Right ventricle myocardium superior (tissue), 1 donor: ENCODE measurements around the gene LINC01488. TPM values are rescaled to one million over a fixed set of nuclear protein-coding genes. Genes with fewer than 3 reads are reported as not detected.
A peak's percentile ranks its signal among the peaks of the same experiment; 100 is the strongest.

ENCODE experiments used
- ATAC-seq: fragments of 200-7000 bp; cut with Tn5 transposase; one replicate; pipeline ENCODE4 v1.9.1; 2020; ENCODE audit warnings: mild to moderate bottlenecking; ENCODE audit not compliant: poor library complexity
- DNase-seq: peaks from one replicate; pipeline ENCODE4 v3.0.0-alpha.2; 2020
- intact Hi-C: fragments of 100-400 bp; cut with DNase I; formaldehyde crosslinking; loops from one replicate; pipeline ENCODE4 v1.11.2; 2022
- total RNA-seq: library from RNA; stranded (reverse); fragmentation: NEBNext Ultra II Directional; extraction: Animal tissue kit (Norgen Biotek cat#: 25700); gene quantifications from one replicate; pipeline ENCODE4 v1.2.1, GENCODE V29; 2021
- donor health status: DM: no; HTN: yes; CAD: no; lungs with severe emphysema.

The LINC01488 gene
- total RNA-seq, 1 donor from 2014 or later, result 0.22 TPM

DNA sequence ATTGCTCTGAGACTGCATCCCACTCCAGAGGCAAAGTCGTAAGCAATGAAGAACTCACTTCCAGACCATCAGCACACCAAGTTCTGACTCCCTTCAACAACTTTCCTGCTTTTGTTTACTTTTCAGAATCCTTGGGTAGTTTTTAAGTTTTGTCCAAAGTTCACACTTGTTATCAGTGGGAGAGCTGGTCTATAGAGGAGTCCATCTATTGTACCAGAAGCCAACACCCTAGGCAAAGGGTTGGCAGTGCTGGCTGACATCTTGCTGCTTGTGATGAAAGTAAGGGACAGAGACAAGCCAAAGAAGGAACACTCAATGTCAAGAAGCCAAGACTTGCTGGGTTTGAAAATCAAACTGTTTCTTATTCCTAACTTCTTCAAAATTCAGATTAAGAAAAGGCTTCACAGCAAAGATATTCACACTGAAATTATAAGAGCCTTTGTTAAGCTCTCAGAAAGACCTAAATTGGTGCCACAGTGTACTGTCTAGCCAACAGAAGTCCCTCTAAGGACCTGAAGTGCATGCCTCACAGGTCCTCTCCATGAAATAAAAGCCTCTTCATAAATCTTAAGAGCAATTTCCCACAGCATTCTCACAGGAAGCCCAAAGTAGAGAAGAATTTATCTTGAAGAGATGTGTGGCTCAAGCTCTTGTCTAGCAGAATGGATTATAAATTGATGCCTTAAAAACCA is 21.5 kb upstream of the LINC01488 start:
- DNase-seq, result no peak
- intact Hi-C loops, result no loop called here

DNA sequence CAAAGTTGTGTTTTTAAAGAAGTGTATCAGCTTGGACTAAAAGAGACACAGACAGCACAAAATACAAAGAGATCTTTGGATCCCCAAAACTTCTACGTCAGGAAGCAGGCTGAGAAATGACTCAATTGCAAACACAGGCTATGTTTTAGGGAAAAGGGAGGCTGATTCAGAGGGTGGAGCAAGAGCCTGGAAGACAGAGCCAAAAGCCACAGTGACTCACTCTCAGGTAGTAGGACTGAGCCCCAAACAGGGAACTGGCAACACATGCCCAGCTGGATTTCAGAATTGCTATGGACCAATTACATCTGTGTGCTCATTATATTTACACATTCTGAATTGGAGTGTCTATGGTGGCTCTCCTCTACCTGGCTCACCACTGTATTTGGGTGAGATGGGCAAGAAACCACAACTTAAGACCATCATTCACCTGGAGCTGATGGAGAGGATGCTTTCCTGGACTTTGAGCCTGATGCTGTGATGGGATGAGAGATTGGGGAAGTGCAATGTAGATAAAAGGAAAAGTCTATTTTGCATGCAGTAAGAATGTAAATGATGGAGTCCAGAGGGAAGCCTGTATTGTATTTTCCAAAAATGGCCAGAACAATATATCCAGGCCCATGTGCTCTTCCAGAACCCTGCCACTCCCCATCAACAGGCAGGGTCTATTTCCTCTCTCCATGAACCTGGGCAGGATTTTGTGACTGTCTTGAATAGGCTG is 20.8 kb upstream of the LINC01488 start:
- ATAC-seq (no peak), DNase-seq (no peak)
- intact Hi-C loops, result no loop called here

More for the DNA sequence above, 21.5 kb upstream of the LINC01488 start:
- no peak for ATAC-seq

DNA sequence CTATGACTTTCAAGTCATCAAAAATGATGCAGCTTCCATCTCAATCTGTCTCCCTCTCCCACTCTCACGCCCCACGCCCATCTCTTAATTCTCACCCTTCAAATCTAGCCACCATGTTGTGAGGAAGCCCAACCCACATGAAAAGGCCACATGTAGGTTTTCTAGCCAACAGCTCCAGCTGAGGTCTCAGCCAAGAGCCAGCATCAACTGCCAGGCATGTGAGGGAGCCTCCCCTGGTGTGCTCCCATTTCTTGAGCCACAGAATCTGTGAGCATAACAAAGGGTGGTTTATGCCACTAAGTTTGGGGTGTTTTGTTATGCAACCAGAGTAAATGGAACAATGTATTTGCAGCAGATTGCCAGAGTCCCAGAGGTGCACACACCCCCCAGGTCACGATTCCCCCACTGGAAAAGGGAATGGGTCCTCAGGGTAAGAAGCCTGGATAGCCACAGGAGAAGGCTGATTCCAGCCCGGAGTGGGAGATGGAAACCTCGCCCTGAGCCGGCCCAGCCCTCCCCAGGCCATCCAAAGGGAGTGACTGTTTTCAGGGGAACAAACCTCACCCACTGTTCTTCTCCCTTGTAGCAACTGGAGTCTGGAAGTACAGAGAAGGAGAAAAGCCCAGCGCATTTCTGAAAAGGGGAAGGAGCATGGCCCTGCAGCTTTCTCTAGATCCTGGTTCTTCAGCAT is 20.0 kb upstream of the LINC01488 start:
- ATAC-seq, result no peak
- DNase-seq, result peak; percentile 19
- intact Hi-C loops, result no loop called here

DNA sequence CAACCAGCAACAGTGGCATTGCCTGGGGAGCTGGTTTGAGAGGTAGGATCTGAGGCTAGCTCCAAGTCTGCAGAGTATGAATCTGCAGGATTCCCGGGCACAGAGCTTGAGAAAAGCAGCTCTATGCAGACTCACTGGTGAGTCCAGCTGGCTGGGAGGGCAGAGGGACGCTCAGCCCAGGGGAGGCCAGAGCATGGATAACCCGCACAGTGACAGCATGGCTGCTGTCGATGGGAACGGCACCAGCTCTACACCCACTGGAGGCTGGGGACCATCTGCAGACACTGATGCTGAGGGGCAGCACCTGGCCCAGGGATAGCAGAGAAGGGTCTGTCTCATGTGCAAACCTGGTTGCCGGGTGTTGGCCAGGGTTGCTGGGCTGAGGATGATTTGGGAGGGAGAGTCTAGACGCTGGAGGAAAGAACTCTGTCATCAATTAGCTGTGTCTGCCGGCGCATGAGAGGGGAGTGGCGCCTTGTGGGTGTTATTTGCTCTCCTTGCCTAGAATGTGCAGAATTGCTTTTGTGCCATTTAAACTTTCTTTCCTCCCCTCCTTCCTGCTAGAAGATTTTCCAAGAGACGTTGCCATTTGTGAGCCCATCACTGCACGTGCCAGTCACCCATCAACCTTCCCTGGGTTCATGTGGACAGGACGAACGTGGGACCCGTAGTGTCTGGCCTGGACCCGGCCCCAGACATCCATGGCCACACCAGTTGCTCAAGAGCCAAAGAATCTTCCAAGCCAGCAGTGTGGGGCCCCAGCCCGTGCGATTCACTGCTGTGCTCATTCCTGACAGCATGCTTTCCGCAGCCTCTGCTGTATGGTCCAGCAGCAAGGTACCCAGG is 19.1 kb upstream of the LINC01488 start:
- intact Hi-C loops, result no loop called here
- ATAC-seq (peak; percentile 45), DNase-seq (peak; percentile 52)

DNA sequence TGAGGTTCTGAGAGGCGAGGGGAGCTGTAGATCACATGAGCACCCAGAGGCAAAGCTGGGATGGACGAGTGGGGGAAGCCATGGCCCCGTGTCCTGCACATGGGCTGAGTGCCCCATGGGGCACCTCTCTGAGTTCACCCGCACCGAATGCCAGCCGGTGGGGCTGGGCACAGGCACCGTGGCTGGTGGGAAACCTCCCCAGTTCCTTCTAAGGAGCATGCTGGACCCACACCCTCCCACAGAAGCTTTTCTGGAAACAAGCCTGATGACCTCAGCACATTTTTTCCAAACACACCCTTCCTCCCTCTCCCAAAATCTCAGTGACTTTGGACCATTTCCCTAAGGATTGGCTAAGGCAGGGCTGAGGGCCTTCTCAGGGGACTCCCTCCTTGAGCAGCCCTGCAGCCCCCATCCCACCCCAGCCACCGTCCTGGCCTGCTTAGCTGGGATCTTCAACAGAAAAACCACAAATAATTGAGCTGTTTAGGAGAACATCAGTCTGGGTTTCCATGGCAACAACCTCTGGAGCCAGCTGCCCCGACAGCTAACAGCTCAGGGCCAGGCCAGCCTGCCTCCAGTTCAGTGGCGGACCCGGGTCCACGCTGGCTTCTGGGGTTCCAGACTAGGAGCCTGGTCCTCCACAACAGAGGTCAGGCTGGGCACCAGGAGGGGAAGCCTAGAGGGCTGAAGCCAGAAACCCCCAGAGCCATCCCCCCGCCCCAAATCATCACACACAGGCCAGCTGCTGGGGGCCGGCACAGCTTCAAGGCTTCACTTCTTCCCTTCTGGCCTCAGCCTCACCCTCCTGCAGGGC is 18.1 kb upstream of the LINC01488 start:
- DNase-seq, result peak; percentile 70
- intact Hi-C loops, result no loop called here
- peak; percentile 75 for ATAC-seq

DNA sequence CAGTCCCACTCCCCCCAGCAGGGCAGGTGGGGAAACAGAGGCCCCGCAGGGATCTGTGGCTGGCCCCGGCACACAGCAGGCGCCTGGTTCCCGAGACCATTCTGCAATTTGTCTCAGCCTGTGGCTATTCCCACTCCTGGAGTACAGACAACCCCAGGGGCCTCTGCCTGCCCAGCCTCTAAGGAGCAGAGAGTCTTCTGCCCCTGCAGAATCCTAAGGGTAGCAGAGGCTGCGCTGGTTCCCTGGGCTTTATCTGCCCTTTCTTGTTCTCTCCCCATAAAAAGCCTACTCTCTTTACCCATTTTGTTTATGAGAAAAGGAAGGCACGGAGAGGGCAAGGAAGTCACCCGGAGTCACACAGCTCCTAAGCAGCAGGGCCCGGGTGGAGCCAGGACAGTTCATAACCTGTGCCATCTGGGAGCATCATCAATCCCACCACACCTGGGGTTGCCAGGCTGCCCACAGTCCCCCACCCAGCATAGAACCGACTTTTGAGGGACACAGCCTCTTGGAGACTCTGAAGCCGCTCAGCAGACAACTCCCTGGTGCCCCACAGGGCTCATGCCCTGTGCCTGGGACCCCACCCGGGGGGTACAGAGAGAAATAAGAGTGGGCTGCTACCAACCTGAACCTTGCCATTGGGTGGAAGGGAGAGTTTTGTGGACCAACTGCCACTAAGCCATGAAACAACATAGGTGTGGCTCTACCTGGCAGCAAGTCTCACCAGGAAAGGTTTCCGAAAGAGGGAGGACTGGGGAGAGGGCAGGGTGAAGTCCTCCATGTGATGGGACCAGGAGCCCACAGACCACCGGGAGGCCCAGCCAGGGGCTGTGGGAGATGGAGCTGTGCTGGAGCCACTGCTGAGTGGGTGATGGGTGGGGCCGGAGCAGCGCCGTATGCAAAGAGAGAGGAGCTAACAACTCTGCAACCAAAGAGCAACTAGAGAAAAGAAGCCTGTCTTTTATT is 17.2 kb upstream of the LINC01488 start:
- intact Hi-C loops, result no loop called here
- DNase-seq, result peak; percentile 19
- no peak for ATAC-seq

DNA sequence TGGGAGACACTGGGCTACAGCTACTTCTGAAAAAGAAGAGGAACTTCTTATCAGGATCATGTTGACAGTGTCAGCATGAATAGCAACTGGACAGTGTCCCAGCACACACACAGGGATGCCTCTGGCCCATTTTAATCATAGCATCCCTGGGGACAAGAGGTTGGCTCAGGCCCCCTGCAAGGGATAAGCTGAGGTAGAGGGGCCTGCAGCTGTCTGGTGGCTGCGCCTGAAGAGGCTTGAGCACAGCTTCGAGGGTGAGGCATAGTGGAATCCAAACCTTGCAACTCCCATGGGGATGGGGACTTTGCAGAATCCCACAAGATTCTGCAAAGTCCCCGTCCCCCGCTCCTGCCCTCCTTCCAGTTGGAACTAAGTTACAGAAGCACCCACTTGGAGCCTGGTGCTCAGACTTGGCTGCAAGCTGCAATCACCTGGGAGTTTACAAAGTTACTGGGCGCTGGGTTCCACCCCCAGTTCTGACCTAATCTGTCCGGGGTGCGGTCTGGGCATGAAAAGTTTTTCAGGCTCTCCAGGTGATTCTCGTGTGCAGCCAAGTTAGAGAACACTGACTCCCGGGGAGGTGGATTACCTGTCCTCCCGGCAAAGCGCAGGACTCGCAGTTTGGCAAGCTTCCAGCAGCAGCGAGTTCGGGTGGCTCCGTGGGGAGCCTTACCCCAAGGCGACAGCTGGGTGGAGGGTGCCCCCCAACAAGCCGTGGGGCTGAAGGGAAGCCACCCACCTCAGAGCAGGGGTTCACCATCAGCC is 16.0 kb upstream of the LINC01488 start:
- intact Hi-C loops, result no loop called here
- DNase-seq (peak; percentile 30), ATAC-seq (no peak)

DNA sequence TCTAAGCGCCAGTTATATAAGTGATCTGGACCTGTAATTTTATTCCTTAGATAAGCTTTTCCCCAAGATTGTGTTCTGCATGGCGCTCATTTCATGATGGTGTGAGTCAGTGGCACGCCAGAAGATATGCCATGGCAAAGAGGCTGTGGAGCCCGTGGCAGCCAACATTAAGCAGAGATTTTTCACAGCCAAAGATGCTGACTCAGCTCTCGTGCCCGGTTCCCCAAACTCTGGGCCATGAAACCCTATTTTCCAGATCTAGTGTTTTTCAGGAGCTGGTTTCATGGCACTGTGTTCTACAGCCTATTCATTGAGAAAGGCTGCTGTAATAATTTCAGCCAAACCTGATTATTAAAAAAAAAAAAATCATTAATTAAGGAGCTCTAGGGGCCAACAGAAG is 15.4 kb upstream of the LINC01488 start:
- ATAC-seq (no peak), DNase-seq (no peak)
- intact Hi-C loops, result no loop called here

DNA sequence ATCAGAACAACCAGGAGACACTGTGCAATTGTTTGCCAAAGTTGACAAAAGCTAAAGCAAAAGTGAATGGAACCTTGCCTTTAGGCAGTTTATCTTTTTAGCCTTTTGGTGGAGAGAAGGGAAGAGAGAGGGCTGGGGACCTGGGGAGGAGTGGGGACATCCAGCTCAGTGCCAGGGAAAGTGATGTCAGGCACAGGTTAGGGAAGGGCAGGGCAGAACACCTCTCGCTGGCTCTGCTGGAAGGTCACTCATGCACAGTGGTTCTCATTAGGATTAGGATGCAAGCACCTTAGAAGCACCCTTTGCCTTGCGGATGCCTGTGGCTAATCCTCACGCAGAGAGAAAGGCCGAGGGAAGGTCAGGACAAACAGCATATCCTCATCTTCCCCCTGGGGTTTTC is 14.3 kb upstream of the LINC01488 start:
- ATAC-seq (no peak), DNase-seq (peak; percentile 6)
- intact Hi-C loops, result no loop called here

DNA sequence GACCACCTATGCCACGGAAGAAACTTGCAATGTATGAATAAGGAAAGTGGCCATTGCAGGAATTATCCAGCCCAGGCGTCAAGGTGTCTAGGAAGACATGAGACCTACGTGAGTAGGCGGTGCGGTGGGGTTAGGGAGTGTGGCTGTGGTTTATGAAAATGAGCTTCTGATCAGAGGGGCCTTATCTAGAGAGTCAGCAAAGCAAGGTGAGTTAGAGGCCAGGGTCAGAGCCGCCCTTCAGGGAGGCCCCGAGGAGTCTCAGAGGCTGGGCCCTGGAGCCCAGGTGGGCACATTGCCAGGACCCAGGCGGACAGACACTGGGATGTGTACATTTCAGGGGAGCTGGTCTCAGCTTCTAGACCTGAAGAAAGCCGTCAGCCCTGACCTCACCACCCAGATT is 13.8 kb upstream of the LINC01488 start:
- ATAC-seq, result no peak
- DNase-seq, result peak; percentile 35
- intact Hi-C loops, result no loop called here

DNA sequence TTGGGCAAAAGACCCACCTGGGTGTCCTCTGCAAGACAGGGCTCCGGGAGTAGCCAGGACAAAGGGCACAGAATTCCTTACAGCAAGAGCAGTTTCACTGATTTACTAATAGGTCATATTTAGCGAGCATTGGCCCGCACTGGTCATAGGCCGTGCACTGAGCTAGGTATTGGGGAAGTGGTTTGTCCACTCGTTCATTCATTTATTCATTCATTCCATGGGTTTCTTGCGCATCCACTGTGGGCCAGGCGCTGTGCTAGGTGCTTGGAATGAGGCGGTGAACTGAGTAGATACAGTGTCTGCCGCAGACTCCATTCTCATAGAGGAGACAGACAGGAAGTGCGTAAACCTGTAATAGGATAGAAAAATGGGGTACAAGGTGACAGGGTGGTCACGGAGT is 13.2 kb upstream of the LINC01488 start:
- ATAC-seq, result no peak
- intact Hi-C loops, result no loop called here
- peak; percentile 8 for DNase-seq

DNA sequence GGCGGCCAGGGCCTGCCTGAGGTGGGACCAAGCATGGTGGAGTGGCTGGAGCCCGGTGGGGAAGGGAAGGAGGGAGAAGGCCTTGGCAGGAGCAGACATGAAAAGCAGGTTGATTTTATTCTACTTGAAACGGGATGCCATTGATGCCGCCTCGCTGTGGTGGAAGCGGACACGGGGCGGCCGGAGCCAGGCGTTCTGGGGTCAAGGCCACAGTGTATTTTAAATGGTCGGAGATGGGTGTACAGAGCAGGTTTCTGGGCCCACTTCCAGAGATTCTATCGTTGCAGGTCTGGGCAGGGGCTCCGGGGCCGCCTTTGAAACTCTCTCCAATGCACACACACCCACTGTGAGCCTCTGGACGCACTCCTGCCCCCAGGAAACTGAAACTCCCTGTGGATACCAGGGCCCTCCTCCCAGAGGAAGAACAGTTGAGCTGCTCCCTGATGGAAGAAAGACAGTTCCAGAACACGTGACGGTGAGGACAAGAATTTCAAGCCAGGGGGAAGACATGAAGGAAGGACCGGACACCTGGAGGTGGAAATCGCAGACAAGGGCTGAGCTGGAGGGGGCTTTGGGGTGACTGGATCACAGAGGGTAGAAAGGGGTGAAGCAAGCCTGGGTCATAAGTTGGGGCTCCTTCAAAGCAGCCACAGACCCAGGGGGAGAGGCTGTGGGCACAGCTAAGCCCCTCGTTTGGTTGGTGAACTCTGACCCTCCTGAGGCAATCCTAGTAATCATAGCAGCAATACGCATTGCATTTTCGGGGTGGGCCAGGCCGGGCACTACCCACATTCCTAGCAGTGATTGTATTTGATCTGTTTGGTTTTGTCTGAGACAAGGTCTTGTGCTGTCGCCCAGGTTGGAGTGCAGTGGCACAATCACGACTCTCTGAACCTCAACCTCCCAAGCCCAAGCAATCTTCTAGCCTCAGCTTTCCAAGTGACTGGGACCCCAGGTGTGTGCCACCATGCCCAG is 12.3 kb upstream of the LINC01488 start:
- DNase-seq (peak; percentile 30), ATAC-seq (no peak)
- intact Hi-C loops, result no loop called here

DNA sequence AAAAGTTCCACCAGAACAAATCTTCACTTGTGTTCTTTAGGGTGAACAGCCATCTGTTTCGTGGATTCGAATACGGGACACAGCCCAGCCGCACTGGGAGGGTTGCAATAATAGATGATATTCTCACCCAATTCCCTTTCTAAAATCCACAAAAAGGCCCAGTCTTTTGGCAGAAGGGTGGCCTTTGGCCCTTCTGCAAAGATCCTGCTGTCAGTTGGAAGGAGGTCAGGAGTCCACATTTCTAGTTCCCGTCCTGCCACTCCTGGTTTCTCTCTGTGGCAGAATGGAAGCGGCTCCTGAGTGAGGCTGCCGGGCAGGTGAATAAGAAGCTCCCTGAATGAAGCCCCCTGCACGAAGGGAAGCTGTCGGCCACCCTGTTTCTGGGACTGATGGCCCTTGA is 11.2 kb upstream of the LINC01488 start:
- DNase-seq (peak; percentile 45), ATAC-seq (no peak)
- intact Hi-C loops, result no loop called here

DNA sequence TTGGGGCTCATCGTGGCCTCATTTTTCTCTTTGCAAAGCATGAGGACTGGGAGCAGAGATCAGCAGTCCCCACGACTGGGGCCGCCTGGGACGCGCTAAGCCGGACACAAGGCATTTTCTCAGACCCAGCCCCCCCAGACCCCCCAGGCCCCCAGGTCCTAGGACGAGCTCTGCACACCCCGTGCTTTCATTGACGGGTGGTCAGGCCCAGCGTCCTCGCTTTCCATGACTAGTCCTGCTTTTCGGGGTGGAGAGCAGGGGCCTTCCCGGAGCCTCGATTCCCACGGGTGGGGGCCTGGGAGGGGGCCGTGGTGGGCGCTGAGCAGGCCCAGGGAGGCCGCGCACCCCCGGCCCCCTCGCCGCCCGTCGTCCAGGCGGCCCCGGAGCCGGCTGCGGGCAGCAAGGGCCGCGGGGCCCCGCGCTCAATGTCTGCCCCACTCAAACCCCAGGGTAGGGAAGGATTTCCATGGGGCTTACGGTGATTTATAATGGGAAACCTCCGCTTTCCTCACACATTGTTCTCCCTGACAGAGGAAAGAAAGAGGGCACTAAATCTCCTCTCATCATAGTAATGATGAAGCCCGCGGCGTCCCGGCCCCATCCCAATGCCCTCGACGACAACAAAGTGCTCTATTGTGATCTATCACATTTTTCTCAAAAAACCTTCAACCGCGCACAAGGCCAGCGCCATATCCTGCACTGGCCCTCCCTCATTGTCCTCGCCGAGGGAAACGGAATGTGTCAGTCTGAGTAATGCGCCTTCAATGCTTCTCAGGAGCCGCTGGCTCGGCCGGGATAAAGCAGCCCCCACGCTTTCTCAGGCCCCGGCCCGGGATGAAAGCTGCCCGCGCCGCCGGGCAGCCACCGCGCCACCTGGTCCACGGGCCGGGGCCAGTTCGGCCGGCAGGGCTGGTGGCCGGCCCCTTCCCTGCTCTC is 10.4 kb upstream of the LINC01488 start:
- DNase-seq (peak; percentile 30), ATAC-seq (no peak)
- intact Hi-C loops, result no loop called here
